IMR-90 (cell line): Measurements from ENCODE around the gene ADAMTS17. TPM values are rescaled to one million over a fixed set of nuclear protein-coding genes. Genes with fewer than 3 reads are reported as not detected.

Experiments used
- ATAC-seq: fragments of 200-7000 bp; cut with Tn5 transposase; 2 replicates; pipeline ENCODE4 v1.9.1; 2020; ENCODE audit warnings: low read depth, mild to moderate bottlenecking, moderate library complexity
- BruUV-seq: library from RNA; stranded (reverse); fragments of 400-500 nt; replicated peaks from 2 replicates; lab custom pipeline; 2021; lab: Mats Ljungman, UMichigan
- CTCF ChIA-PET: fragments of 300-600 bp; formaldehyde crosslinking; extraction: SDS; loops from one replicate; lab custom pipeline; 2021; ENCODE audit warnings: antibody characterized with exemption; lab: Yijun Ruan, JAX
- POLR2A ChIA-PET: fragments of 300-600 bp; sonication (Branson Sonifier 250); formaldehyde crosslinking; loops from one replicate; lab custom pipeline; 2022; ENCODE audit warnings: antibody characterized with exemption; ENCODE audit not compliant: unreplicated experiment; lab: Charles Lee
- DNase-seq: peaks from one replicate; pipeline ENCODE4 v3.0.0; 2013
- H2AFZ ChIP-seq: replicated peaks from 2 replicates; pipeline ENCODE3; 2013; ENCODE audit warnings: low read length, mild to moderate bottlenecking; ENCODE audit not compliant: poor library complexity
- H2AK5ac ChIP-seq: 2 replicates; pipeline ENCODE4 v1.6.1; 2013; ENCODE audit warnings: low read depth, low read length, inconsistent platforms
- H2AK9ac ChIP-seq: replicated peaks from 2 replicates; pipeline ENCODE3; 2013; ENCODE audit warnings: mild to moderate bottlenecking, low read depth, low read length, moderate library complexity; ENCODE audit not compliant: poor library complexity
- H2BK120ac ChIP-seq: 2 replicates; pipeline ENCODE4 v1.6.1; 2013; ENCODE audit warnings: low read depth, low read length, inconsistent platforms
- H2BK15ac ChIP-seq: 3 replicates; pipeline ENCODE4 v1.6.1; 2013; ENCODE audit warnings: low read depth, low read length, inconsistent platforms
- H2BK20ac ChIP-seq: 2 replicates; pipeline ENCODE4 v1.6.1; 2013; ENCODE audit warnings: low read depth, mild to moderate bottlenecking, inconsistent platforms, low read length, moderate library complexity
- H2BK5ac ChIP-seq: 2 replicates; pipeline ENCODE4 v1.6.1; 2013; ENCODE audit warnings: mild to moderate bottlenecking, low read depth, low read length, inconsistent platforms; ENCODE audit not compliant: poor library complexity, severe bottlenecking
- H3K14ac ChIP-seq: replicated peaks from 2 replicates; pipeline ENCODE4 v1.6.1; 2013; ENCODE audit warnings: low read depth, low read length, inconsistent platforms
- H3K18ac ChIP-seq: 2 replicates; pipeline ENCODE4 v1.6.1; 2013; ENCODE audit warnings: low read depth, low read length, control low read depth
- H3K23ac ChIP-seq: 2 replicates; pipeline ENCODE4 v1.6.1; 2013; ENCODE audit warnings: low read depth, low read length, inconsistent platforms
- H3K27ac ChIP-seq: 2 replicates; pipeline ENCODE4 v1.5.1; 2013; ENCODE audit warnings: mild to moderate bottlenecking, control low read depth, low read length; ENCODE audit not compliant: insufficient read depth
- H3K27me3 ChIP-seq: 2 replicates; pipeline ENCODE4 v1.6.1; 2013; ENCODE audit warnings: low read length; ENCODE audit not compliant: control insufficient read depth, insufficient read depth
- H3K36me3 ChIP-seq: 2 replicates; pipeline ENCODE4 v1.6.1; 2013; ENCODE audit warnings: low read length, mixed read lengths; ENCODE audit not compliant: control insufficient read depth, insufficient read depth
- H3K4ac ChIP-seq: 2 replicates; pipeline ENCODE4 v1.6.1; 2013; ENCODE audit warnings: low read depth, low read length, inconsistent platforms
- H3K4me1 ChIP-seq: 2 replicates; pipeline ENCODE4 v1.6.1; 2013; ENCODE audit warnings: low read length, mixed read lengths; ENCODE audit not compliant: control insufficient read depth, insufficient read depth
- H3K4me2 ChIP-seq: 2 replicates; pipeline ENCODE4 v1.6.1; 2013; ENCODE audit warnings: low read depth, mild to moderate bottlenecking, control low read depth, low read length, moderate library complexity
- H3K4me3 ChIP-seq: 2 replicates; pipeline ENCODE4 v1.5.1; 2013; ENCODE audit warnings: low read depth, mild to moderate bottlenecking, control low read depth, low read length, moderate library complexity; ENCODE audit not compliant: insufficient read depth
- H3K56ac ChIP-seq: 2 replicates; pipeline ENCODE4 v1.6.1; 2013; ENCODE audit warnings: low read length, inconsistent platforms; ENCODE audit not compliant: insufficient read depth; ENCODE audit errors: extremely low read depth
- H3K79me1 ChIP-seq, 2 experiments: 2 replicates each; pipeline ENCODE4 v1.6.1; 2013; ENCODE audit warnings: low read length in 2 of 2, inconsistent platforms in 1 of 2, low read depth in 1 of 2
- H3K9ac ChIP-seq: 2 replicates; pipeline ENCODE4 v1.6.1; 2013; ENCODE audit warnings: low read depth, low read length, control low read depth
- H3K9me1 ChIP-seq: 2 replicates; pipeline ENCODE4 v1.6.1; 2013; ENCODE audit warnings: low read length, inconsistent platforms; ENCODE audit not compliant: insufficient read depth
- H3K9me3 ChIP-seq: 2 replicates; pipeline ENCODE4 v1.6.1; 2013; ENCODE audit warnings: low read length; ENCODE audit not compliant: control insufficient read depth, insufficient read depth
- H4K20me1 ChIP-seq: 2 replicates; pipeline ENCODE4 v1.6.1; 2013; ENCODE audit warnings: low read length, inconsistent platforms; ENCODE audit not compliant: insufficient read depth
- H4K5ac ChIP-seq: 2 replicates; pipeline ENCODE4 v1.6.1; 2013; ENCODE audit warnings: mild to moderate bottlenecking, low read depth, low read length, control low read depth
- H4K8ac ChIP-seq, 2 experiments: 2 replicates each; pipeline ENCODE4 v1.6.1; 2013; ENCODE audit warnings: low read depth in 2 of 2, low read length in 2 of 2, control low read depth in 1 of 2, inconsistent platforms in 1 of 2
- H4K91ac ChIP-seq: 2 replicates; pipeline ENCODE4 v1.6.1; 2013; ENCODE audit warnings: low read depth, low read length, inconsistent platforms; ENCODE audit not compliant: insufficient read depth
- ELK1 ChIP-seq: fragments of 150-350 bp; IDR thresholded peaks from 2 replicates; pipeline ENCODE4 v1.6.1; 2016; ENCODE audit warnings: low read depth, mild to moderate bottlenecking, low read length, moderate library complexity, borderline replicate concordance
- MAFK ChIP-seq: IDR thresholded peaks from 2 replicates; pipeline ENCODE4 v1.6.1; 2012; ENCODE audit warnings: low read depth, low read length, improper control_type of control experiment
- RAD21 ChIP-seq: IDR thresholded peaks from 2 replicates; pipeline ENCODE4 v1.6.1; 2012; ENCODE audit warnings: low read length, improper control_type of control experiment
- RFX5 ChIP-seq: IDR thresholded peaks from 2 replicates; pipeline ENCODE4 v1.8.0; 2012; ENCODE audit warnings: low read depth, mild to moderate bottlenecking, low read length, moderate library complexity
- WGBS, 2 experiments: methylation state at CpG; one replicate each; pipeline versions ENCODE4 v1.1.5 to v1.1.7; 2013; ENCODE audit warnings: missing lambda C conversion rate in 2 of 2; ENCODE audit not compliant: insufficient read length in 1 of 2; ENCODE audit errors: extremely low coverage in 2 of 2; 5-methylcytosine and 5-hydroxymethylcytosine counted together
- dilution Hi-C: fragments of 300-500 bp; cut with HindIII; formaldehyde crosslinking; loops from one replicate; pipeline ENCODE4 v1.14.3; 2018; ENCODE audit warnings: low sequenced_read_pairs; ENCODE audit not compliant: unreplicated experiment
- in situ Hi-C: fragments of 300-500 bp; cut with MboI; formaldehyde crosslinking; loops from 3 replicates; pipeline ENCODE4 v1.14.3; 2019; ENCODE audit warnings: low sequenced_read_pairs, inconsistent platforms, mixed read lengths
- intact Hi-C: fragments of 100-400 bp; cut with micrococcal nuclease; formaldehyde crosslinking; loops from 2 replicates; pipeline ENCODE4 v1.10.0; 2022
- polyA plus RNA-seq, 3 experiments: library from polyadenylated mRNA; depleted of rRNA; stranded (reverse); fragments of >200 nt; gene quantifications; 2 replicates each; pipeline ENCODE4 v1.2.3, GENCODE V29; 2012; ENCODE audit warnings: low replicate concordance in 1 of 3
- total RNA-seq: library from RNA; depleted of rRNA; stranded (reverse); fragments of >200 nt; gene quantifications from 2 replicates; pipeline ENCODE4 v1.2.3, GENCODE V29; 2012

ADAMTS17 gene
- total and polyA plus RNA-seq, 2 of the 4 experiments (the other 2 are of a cell fraction): 0.03 TPM; not detected in 1

GRCh38 chr15:100224206-100225185 lies 117.3 kb downstream of the ADAMTS17 start:
- H3K27me3 ChIP-seq: no peaks in the 10 kb centered on the region
- H3K9me1 ChIP-seq: no peaks in the 10 kb centered on the region
- no peak overlapping the region for H3K4me3 ChIP-seq
- no peak overlapping the region for H2AK9ac ChIP-seq
- H2AK5ac ChIP-seq: no peak overlapping the region
- H2BK5ac ChIP-seq: no peak overlapping the region
- H2AFZ ChIP-seq: no peak overlapping the region
- H4K20me1 ChIP-seq: no peaks in the 10 kb centered on the region
- no peaks in the 10 kb centered on the region for H3K79me1 ChIP-seq
- TF ChIP-seq RAD21 (no peak), MAFK (no peak), ELK1 (no peak), RFX5 (no peak)
- H3K4me2 ChIP-seq: no peak overlapping the region
- H2BK20ac ChIP-seq: no peak overlapping the region
- no peak for DNase-seq
- H3K27ac ChIP-seq: no peak overlapping the region
- H4K5ac ChIP-seq: no peak overlapping the region
- H3K4ac ChIP-seq: no peak overlapping the region
- no TSS peak for BruUV-seq
- dilution Hi-C loops: no loop called here
- H3K18ac ChIP-seq: no peak overlapping the region
- POLR2A ChIA-PET: no interaction called here
- H3K23ac ChIP-seq: no peak overlapping the region
- in situ Hi-C loops: no loop called here
- H3K14ac ChIP-seq: no peak overlapping the region
- H3K4me1 ChIP-seq: no peaks in the 10 kb centered on the region
- no peak overlapping the region for H2BK120ac ChIP-seq
- ATAC-seq: no peak
- H4K8ac ChIP-seq: no peak overlapping the region
- no peak overlapping the region for H3K56ac ChIP-seq
- no peak overlapping the region for H3K9ac ChIP-seq
- H3K36me3 ChIP-seq: no peaks in the 10 kb centered on the region
- H2BK15ac ChIP-seq: no peak overlapping the region
- H4K91ac ChIP-seq: no peak overlapping the region
- intact Hi-C loops: no loop called here
- CTCF ChIA-PET: no interaction called here
- peaks cover 50% of the 10 kb centered on the region for H3K9me3 ChIP-seq
- 48% methylated on average over 4 of the region's 11 CpGs; no CpG with 5 or more reads in 1 of the 2 experiments for WGBS, 2 experiments
